GM19035 (cell line): Measurements from ENCODE around the gene MYL6B.
"Not testable (repeated sequence)": the region's sequence is repeated elsewhere in the genome, so short reads cannot be mapped to it uniquely, and the experiment has no call there.

Experiments used
- ATAC-seq: cut with Tn5 transposase; IDR thresholded peaks from one replicate; pipeline ENCODE4 v1.9.1; 2021; ENCODE audit not compliant: unreplicated experiment

MYL6B gene

GRCh38 chr12:56163533-56164344, 11.4 kb downstream of the MYL6B start:
- ATAC-seq = no peak

GRCh38 chr12:56164345-56164729, 11.9 kb downstream of the MYL6B start:
- no peak for ATAC-seq

- ATAC-seq = no peak
Observed at GRCh38 chr12:56165369-56165768, 13.0 kb downstream of the MYL6B start.

GRCh38 chr12:56169229-56169759, 16.9 kb downstream of the MYL6B start:
- no peak for ATAC-seq

- no peak for ATAC-seq
Observed at GRCh38 chr12:56172839-56173238, 20.5 kb downstream of the MYL6B start.

- no peak for ATAC-seq
Observed at GRCh38 chr12:56178347-56178746, 26.0 kb downstream of the MYL6B start.

GRCh38 chr12:56186957-56187356, 34.6 kb downstream of the MYL6B start:
- no peak for ATAC-seq

GRCh38 chr12:56188131-56188777, 35.9 kb downstream of the MYL6B start:
- ATAC-seq = no peak

GRCh38 chr12:56188778-56189098, 36.4 kb downstream of the MYL6B start:
- ATAC-seq = no peak

GRCh38 chr12:56189099-56189917, 36.9 kb downstream of the MYL6B start, which contains the start of gene SMARCC2:
Gene SMARCC2, minus strand, starts transcription at chr12:56189483. Its CDS starts 22 bp downstream, at chr12:56189461.
- ATAC-seq = peak; percentile 81

GRCh38 chr12:56189918-56190694, 37.7 kb downstream of the MYL6B start:
- ATAC-seq = peak; percentile 21

- ATAC-seq = no peak
Observed at GRCh38 chr12:56190695-56191155, 38.3 kb downstream of the MYL6B start.

GRCh38 chr12:56192582-56192981, 40.2 kb downstream of the MYL6B start:
- ATAC-seq = no peak

GRCh38 chr12:56193025-56193578, 40.7 kb downstream of the MYL6B start:
- no peak for ATAC-seq

GRCh38 chr12:56196818-56197550, 44.6 kb downstream of the MYL6B start:
- not testable (repeated sequence) for ATAC-seq

GRCh38 chr12:56197921-56198635, 45.7 kb downstream of the MYL6B start:
- ATAC-seq = no peak

- no peak for ATAC-seq
Observed at GRCh38 chr12:56198836-56199235, 46.4 kb downstream of the MYL6B start.

GRCh38 chr12:56202366-56202765, 50.0 kb downstream of the MYL6B start:
- no peak for ATAC-seq

- no peak for ATAC-seq
Observed at GRCh38 chr12:56202838-56203237, 50.5 kb downstream of the MYL6B start.
